ENCODE measurements around the gene LIPF. TPM values are rescaled to one million over a fixed set of nuclear protein-coding genes. Genes with fewer than 3 reads are reported as not detected.

LIPF gene
- total RNA-seq, 1 experiment from 2014 or later: not detected

- no peak for TF ChIP-seq USF1 (CRISPR knock-in tag; IDR thresholded peaks at IDR 0.05)
Measured at GRCh38 chr10:88647061-88647615, 17.1 kb upstream of the LIPF start (continued).

DNA sequence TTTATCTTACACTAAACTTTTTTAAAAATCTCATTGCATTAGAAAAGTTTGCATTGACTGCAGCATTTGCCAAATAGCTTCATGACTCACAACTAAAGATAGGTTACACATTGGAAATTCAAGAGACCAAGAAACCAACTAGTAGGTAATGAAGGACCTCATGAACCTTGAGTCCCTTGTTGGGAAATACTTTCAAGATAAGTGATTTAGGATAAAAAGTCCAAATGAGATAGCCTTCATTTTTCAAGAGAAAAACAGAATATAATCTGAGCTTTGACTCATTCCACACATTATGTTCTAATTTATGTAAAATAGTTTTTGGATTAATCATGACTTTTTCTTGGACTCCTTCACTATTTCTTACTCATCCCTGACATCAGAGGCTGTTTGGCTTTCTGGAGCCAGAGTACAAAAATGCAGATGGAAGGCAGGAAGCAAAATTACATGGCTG is 13.1 kb upstream of the LIPF start:
- Mint-ChIP-seq H3K9me3 (no peaks in the 10 kb centered on the region), H3K4me3 (no peak overlapping the region), H3K36me3 (no peaks in the 10 kb centered on the region), H3K27me3 (ENCODE audit: low read depth) (no peaks in the 10 kb centered on the region; the same call in 1 of the 2 replicates), H3K27ac (no peak overlapping the region), H3K4me1 (no peaks in the 10 kb centered on the region)
- DNase-seq (ENCODE audit: low spot score): no peak
- TF ChIP-seq SP1 (CRISPR knock-in tag; conservative IDR thresholded peaks at IDR 0.05) (no peak), EMX1 (CRISPR knock-in tag; IDR thresholded peaks at IDR 0.05) (no peak), ZBTB43 (CRISPR knock-in tag; IDR thresholded peaks at IDR 0.05) (no peak), ZNF317 (CRISPR knock-in tag; IDR thresholded peaks at IDR 0.05; ENCODE audit: borderline replicate concordance, low read depth) (no peak), FOXJ3 (CRISPR knock-in tag; IDR thresholded peaks at IDR 0.05; ENCODE audit: borderline replicate concordance) (no peak), CREB1 (CRISPR knock-in tag; IDR thresholded peaks at IDR 0.05) (no peak), ZNF425 (CRISPR knock-in tag; conservative IDR thresholded peaks at IDR 0.05) (no peak), JUN (CRISPR knock-in tag; IDR thresholded peaks at IDR 0.05) (no peak), SOX15 (CRISPR knock-in tag; IDR thresholded peaks at IDR 0.05) (no peak), NR3C1 (CRISPR knock-in tag; conservative IDR thresholded peaks at IDR 0.05; ENCODE audit: low read depth) (no peak)
- TF ChIP-seq, protein P1, sequence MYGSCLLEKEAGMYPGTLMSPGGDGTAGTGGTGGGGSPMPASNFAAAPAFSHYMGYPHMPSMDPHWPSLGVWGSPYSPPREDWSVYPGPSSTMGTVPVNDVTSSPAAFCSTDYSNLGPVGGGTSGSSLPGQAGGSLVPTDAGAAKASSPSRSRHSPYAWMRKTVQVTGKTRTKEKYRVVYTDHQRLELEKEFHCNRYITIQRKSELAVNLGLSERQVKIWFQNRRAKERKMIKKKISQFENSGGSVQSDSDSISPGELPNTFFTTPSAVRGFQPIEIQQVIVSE (CRISPR knock-in tag; IDR thresholded peaks at IDR 0.05; ENCODE audit: borderline replicate concordance): no peak
- TF ChIP-seq, protein P2, sequence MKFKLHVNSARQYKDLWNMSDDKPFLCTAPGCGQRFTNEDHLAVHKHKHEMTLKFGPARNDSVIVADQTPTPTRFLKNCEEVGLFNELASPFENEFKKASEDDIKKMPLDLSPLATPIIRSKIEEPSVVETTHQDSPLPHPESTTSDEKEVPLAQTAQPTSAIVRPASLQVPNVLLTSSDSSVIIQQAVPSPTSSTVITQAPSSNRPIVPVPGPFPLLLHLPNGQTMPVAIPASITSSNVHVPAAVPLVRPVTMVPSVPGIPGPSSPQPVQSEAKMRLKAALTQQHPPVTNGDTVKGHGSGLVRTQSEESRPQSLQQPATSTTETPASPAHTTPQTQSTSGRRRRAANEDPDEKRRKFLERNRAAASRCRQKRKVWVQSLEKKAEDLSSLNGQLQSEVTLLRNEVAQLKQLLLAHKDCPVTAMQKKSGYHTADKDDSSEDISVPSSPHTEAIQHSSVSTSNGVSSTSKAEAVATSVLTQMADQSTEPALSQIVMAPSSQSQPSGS (CRISPR knock-in tag; IDR thresholded peaks at IDR 0.05; ENCODE audit: borderline replicate concordance, low read depth): no peak
- ATAC-seq: no peak
- CTCF ChIA-PET: interaction anchor here (0.5 to 1.1 kb wide), 2 partner anchors 77 to 78 kb away, joined by 3 to 4 read pairs; no protein-coding TSS in a partner anchor
- POLR2A ChIA-PET: no interaction called here

DNA sequence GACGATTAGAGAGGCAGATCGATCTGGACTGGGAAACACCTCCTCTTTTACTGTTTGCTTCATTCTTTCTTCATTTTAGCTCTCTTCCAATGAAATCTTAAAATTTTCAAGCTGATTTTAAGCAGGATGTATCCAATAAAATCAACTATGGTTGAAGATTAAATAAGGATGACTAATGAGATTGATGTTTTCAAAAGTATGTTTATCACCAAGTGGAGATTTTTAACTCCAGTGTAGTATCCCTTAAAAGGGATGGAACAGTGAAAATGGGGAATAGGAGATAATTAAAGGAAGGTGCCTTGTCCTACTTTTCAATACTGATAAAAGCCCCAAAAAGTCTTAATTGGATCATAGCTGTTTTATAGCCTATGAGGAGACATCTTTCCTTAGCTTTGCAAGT is 11.6 kb upstream of the LIPF start:
- CTCF ChIA-PET: no interaction called here
- POLR2A ChIA-PET: no interaction called here
- no peaks in the 10 kb centered on the region for H3K9me3 Mint-ChIP-seq
- no peak for ATAC-seq
- no peak for DNase-seq (ENCODE audit: low spot score)
- no peak overlapping the region for H3K27ac Mint-ChIP-seq
- no peak overlapping the region for H3K4me3 Mint-ChIP-seq
- H3K4me1 Mint-ChIP-seq: no peaks in the 10 kb centered on the region
- H3K36me3 Mint-ChIP-seq: no peaks in the 10 kb centered on the region
- H3K27me3 Mint-ChIP-seq (ENCODE audit: low read depth): no peaks in the 10 kb centered on the region; the same call in 1 of the 2 replicates
- TF ChIP-seq ZNF138 (CRISPR knock-in tag; conservative IDR thresholded peaks at IDR 0.05) (no peak), SP1 (CRISPR knock-in tag; conservative IDR thresholded peaks at IDR 0.05) (no peak), USF1 (CRISPR knock-in tag; IDR thresholded peaks at IDR 0.05) (no peak), NR2C2 (CRISPR knock-in tag; IDR thresholded peaks at IDR 0.05) (no peak), AR (CRISPR knock-in tag; IDR thresholded peaks at IDR 0.05) (no peak)
- TF ChIP-seq, protein P3, sequence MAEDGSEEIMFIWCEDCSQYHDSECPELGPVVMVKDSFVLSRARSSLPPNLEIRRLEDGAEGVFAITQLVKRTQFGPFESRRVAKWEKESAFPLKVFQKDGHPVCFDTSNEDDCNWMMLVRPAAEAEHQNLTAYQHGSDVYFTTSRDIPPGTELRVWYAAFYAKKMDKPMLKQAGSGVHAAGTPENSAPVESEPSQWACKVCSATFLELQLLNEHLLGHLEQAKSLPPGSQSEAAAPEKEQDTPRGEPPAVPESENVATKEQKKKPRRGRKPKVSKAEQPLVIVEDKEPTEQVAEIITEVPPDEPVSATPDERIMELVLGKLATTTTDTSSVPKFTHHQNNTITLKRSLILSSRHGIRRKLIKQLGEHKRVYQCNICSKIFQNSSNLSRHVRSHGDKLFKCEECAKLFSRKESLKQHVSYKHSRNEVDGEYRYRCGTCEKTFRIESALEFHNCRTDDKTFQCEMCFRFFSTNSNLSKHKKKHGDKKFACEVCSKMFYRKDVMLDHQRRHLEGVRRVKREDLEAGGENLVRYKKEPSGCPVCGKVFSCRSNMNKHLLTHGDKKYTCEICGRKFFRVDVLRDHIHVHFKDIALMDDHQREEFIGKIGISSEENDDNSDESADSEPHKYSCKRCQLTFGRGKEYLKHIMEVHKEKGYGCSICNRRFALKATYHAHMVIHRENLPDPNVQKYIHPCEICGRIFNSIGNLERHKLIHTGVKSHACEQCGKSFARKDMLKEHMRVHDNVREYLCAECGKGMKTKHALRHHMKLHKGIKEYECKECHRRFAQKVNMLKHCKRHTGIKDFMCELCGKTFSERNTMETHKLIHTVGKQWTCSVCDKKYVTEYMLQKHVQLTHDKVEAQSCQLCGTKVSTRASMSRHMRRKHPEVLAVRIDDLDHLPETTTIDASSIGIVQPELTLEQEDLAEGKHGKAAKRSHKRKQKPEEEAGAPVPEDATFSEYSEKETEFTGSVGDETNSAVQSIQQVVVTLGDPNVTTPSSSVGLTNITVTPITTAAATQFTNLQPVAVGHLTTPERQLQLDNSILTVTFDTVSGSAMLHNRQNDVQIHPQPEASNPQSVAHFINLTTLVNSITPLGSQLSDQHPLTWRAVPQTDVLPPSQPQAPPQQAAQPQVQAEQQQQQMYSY (CRISPR knock-in tag; IDR thresholded peaks at IDR 0.05): no peak

Measured in WTC11 (cell line).